Hepatocyte (in vitro differentiated cells): ENCODE measurements around the gene EIF3B.

Source experiments
- EZH2 ChIP-seq: fragments of 200-600 bp; sonication (generic); IDR thresholded peaks from 2 replicates; pipeline ENCODE4 v1.6.1; 2016; ENCODE audit warnings: antibody characterized with exemption, mild to moderate bottlenecking, borderline replicate concordance
- EZH2phosphoT487 ChIP-seq: fragments of 200-600 bp; sonication (generic); IDR thresholded peaks from one replicate; pipeline ENCODE4 v1.6.1; 2018; ENCODE audit warnings: antibody characterized with exemption, mild to moderate bottlenecking, low read depth, moderate library complexity; ENCODE audit not compliant: unreplicated experiment, severe bottlenecking
- TF ChIP-seq, protein P1 (sequence below): fragments of 200-600 bp; sonication (generic); IDR thresholded peaks from 2 replicates; pipeline ENCODE4 v1.5.1; 2016; ENCODE audit warnings: antibody characterized with exemption, mild to moderate bottlenecking; ENCODE audit not compliant: poor library complexity

DNA sequence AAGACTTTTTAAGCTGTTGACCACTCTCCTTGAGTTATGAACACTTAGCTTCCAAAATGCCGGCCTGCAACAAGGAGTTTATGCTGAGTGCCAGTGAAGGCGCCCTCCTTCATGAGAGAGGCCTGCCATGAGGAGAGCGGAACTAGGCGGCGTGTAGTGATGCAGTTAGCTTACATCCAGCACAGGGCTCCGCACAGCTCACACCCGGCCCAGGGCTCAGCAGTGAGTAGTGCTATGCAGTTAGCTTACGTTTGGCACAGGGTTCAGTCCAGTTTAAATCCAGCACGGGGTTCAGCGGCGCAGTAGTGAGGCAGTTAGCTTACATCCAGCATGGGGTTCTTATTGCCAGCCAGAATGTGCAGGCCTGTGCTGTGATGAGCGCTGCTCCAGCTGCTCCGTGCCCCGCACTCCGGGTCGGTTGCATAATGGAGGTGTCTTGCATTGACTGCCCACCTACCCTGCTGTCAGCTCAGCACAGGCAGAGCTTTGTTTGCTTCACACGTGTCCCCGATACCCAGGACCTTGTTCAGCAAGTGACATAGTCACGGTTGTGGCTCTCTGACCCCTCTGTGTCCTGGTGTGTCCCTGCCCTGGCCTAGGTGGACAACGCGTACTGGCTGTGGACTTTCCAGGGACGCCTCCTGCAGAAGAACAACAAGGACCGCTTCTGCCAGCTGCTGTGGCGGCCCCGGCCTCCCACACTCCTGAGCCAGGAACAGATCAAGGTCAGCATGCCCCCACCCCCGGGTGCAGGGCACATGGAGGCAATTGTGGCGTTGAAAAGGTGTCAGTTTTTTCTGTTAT, 21.9 kb downstream of the EIF3B start:
- TF ChIP-seq, protein P1, sequence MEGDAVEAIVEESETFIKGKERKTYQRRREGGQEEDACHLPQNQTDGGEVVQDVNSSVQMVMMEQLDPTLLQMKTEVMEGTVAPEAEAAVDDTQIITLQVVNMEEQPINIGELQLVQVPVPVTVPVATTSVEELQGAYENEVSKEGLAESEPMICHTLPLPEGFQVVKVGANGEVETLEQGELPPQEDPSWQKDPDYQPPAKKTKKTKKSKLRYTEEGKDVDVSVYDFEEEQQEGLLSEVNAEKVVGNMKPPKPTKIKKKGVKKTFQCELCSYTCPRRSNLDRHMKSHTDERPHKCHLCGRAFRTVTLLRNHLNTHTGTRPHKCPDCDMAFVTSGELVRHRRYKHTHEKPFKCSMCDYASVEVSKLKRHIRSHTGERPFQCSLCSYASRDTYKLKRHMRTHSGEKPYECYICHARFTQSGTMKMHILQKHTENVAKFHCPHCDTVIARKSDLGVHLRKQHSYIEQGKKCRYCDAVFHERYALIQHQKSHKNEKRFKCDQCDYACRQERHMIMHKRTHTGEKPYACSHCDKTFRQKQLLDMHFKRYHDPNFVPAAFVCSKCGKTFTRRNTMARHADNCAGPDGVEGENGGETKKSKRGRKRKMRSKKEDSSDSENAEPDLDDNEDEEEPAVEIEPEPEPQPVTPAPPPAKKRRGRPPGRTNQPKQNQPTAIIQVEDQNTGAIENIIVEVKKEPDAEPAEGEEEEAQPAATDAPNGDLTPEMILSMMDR = no peak
- TF ChIP-seq EZH2 = no peak
- TF ChIP-seq EZH2phosphoT487 = no peak
